GM19351 (cell line): Measurements from ENCODE around the gene SLC8A1.

Experiments
- ATAC-seq: cut with Tn5 transposase; IDR thresholded peaks from one replicate; pipeline ENCODE4 v1.9.1; 2021; ENCODE audit warnings: mild to moderate bottlenecking, moderate library complexity; ENCODE audit not compliant: unreplicated experiment

SLC8A1 gene

GRCh38 chr2:40284797-40285196, 167.1 kb downstream of the SLC8A1 start:
- no peak for ATAC-seq

- no peak for ATAC-seq
Observed at GRCh38 chr2:40283111-40283909, 168.6 kb downstream of the SLC8A1 start.

GRCh38 chr2:40282428-40282827, 169.5 kb downstream of the SLC8A1 start:
- ATAC-seq = peak; percentile 30

- peak; percentile 77 for ATAC-seq
Observed at GRCh38 chr2:40281021-40281940, 170.6 kb downstream of the SLC8A1 start.

GRCh38 chr2:40279482-40279881, 172.4 kb downstream of the SLC8A1 start:
- ATAC-seq = no peak

- no peak for ATAC-seq
Observed at GRCh38 chr2:40279001-40279400, 172.9 kb downstream of the SLC8A1 start.

- ATAC-seq = no peak
Observed at GRCh38 chr2:40276076-40276475, 175.8 kb downstream of the SLC8A1 start.

GRCh38 chr2:40274270-40274669, 177.6 kb downstream of the SLC8A1 start:
- ATAC-seq = no peak

GRCh38 chr2:40273734-40274182, 178.1 kb downstream of the SLC8A1 start:
- ATAC-seq = no peak

GRCh38 chr2:40271094-40271493, 180.8 kb downstream of the SLC8A1 start:
- no peak for ATAC-seq

- no peak for ATAC-seq
Observed at GRCh38 chr2:40270372-40270771, 181.5 kb downstream of the SLC8A1 start.

GRCh38 chr2:40268566-40268965, 183.3 kb downstream of the SLC8A1 start:
- ATAC-seq = no peak

- ATAC-seq = no peak
Observed at GRCh38 chr2:40266201-40266600, 185.7 kb downstream of the SLC8A1 start.

GRCh38 chr2:40265602-40266001, 186.3 kb downstream of the SLC8A1 start:
- no peak for ATAC-seq

- ATAC-seq = no peak
Observed at GRCh38 chr2:40261042-40261441, 190.8 kb downstream of the SLC8A1 start.

- ATAC-seq = peak; percentile 71
Observed at GRCh38 chr2:40260437-40260836, 191.5 kb downstream of the SLC8A1 start.

- no peak for ATAC-seq
Observed at GRCh38 chr2:40259900-40260299, 192.0 kb downstream of the SLC8A1 start.

GRCh38 chr2:40258135-40258457, 193.8 kb downstream of the SLC8A1 start:
- no peak for ATAC-seq

GRCh38 chr2:40257340-40258134, 194.4 kb downstream of the SLC8A1 start:
- ATAC-seq = no peak

GRCh38 chr2:40256649-40257048, 195.2 kb downstream of the SLC8A1 start:
- no peak for ATAC-seq

- no peak for ATAC-seq
Observed at GRCh38 chr2:40256008-40256407, 195.9 kb downstream of the SLC8A1 start.
